Placental pericyte (primary cell): ENCODE results near the gene ANKFN1. TPM values are rescaled to one million over a fixed set of nuclear protein-coding genes. Genes with fewer than 3 reads are reported as not detected.

Source experiments
- small RNA-seq: library from RNA; depleted of rRNA; stranded (forward); fragments of <200 nt; gene quantifications from one replicate; pipeline ENCODE3, GENCODE V24; 2012; ENCODE audit warnings: low replicate concordance
- total RNA-seq: library from RNA; depleted of rRNA; stranded (reverse); fragments of >200 nt; gene quantifications from 2 replicates; pipeline ENCODE4 v1.2.3, GENCODE V29; 2012

Gene ANKFN1, protein sequence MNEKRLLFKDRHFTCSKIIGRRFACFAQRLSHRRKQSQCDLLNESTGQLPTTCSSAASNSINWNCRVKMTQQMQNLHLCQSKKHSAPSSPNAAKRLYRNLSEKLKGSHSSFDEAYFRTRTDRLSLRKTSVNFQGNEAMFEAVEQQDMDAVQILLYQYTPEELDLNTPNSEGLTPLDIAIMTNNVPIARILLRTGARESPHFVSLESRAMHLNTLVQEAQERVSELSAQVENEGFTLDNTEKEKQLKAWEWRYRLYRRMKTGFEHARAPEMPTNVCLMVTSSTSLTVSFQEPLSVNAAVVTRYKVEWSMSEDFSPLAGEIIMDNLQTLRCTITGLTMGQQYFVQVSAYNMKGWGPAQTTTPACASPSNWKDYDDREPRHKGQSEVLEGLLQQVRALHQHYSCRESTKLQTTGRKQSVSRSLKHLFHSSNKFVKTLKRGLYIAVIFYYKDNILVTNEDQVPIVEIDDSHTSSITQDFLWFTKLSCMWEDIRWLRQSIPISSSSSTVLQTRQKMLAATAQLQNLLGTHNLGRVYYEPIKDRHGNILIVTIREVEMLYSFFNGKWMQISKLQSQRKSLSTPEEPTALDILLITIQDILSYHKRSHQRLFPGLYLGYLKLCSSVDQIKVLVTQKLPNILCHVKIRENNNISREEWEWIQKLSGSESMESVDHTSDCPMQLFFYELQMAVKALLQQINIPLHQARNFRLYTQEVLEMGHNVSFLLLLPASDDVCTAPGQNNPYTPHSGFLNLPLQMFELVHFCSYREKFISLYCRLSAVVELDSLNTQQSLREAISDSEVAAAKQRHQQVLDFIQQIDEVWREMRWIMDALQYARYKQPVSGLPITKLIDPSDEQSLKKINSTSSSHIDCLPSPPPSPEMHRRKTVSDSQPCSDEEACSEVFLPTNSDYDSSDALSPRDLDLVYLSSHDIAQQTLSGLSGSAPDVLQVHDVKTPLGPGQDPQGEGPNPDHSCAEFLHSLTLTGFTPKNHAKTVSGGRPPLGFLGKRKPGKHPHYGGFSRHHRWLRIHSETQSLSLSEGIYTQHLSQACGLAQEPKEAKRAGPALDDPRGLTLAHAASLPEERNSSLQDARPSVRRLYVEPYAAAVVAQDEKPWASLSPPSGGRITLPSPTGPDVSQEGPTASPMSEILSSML
- total RNA-seq, result not detected in 2 replicates

DNA sequence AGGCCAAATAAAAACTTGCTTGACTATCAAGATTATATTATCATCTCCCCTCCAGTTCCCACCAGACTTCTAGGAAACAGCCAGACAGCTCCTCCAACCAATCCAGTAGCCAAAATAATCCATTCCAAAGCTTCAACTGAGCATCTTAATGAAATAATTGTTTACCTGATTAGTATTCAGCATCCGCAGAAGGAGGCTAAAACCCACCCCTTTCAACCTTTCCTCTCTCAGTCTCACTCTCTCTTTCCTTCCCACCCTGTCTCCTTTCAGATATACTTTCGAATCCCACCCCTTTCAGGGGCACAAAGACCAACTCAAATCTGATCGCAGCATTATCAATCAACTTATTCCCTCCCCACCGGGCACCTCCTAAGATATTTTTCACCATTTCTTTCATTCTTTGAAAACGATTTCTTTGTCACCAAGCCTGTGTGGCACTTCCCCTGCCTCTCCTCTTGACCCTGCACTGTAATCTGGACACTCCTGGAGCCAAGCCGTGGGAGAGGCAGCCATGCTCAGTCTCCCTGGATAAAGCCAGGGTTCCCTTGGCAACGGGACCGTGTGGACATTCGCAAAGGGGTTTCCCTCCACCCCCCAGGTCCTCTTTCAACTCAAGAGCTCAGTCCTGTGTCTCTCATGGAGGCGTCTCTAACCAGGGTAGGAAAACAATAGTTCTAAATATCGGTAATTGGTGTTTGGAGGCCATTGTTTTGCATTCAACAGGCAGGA lies at the start of gene ANKFN1:
ANKFN1 (plus strand) TSS at position 602 of the 729 bp plus-strand sequence. CDS start 59,193 bp downstream, outside the sequence.

Small RNA genes within 50 kb of the gene (small RNA-seq; reads per million reads assigned to genes)
- gene AC006600.1, result not detected
